ENCODE results near the gene SLC25A3.
"Not testable (repeated sequence)": the region's sequence is repeated elsewhere in the genome, so short reads cannot be mapped to it uniquely, and the experiment has no call there.

The SLC25A3 gene

GRCh38 chr12:98595243-98595988 lies 1.9 kb downstream of the SLC25A3 start:
- peak; percentile 27 for DNase-seq (ENCODE audit: low spot score)

- not testable (repeated sequence) for DNase-seq (ENCODE audit: low spot score)
Measured at GRCh38 chr12:98597313-98597712, 3.8 kb downstream of the SLC25A3 start.

DNA sequence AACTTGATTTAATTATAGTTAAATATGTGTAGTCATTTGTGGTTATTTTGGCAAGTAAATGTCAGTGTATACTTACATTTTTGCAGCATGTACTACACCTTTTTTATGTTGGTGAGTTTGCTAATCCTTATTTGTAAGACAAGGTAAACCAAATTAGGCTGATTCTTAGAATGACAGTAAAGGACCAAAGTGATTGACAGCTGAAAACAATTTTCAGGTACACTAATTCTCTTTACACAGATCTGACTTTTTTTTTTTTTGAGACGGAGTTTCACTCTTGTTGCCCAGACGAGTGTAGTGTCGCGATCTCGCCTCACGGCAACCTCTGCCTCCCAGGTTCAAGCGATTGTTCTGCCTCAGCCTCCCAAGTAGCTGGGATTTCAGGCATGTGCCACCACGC lies 8.4 kb downstream of the SLC25A3 start:
- no peak for DNase-seq (ENCODE audit: low spot score)

- DNase-seq (ENCODE audit: low spot score), result no peak
Measured at GRCh38 chr12:98606359-98606988, 13.0 kb downstream of the SLC25A3 start.

GRCh38 chr12:98610596-98610995 lies 17.1 kb downstream of the SLC25A3 start:
- no peak for DNase-seq (ENCODE audit: low spot score)

GRCh38 chr12:98612696-98613334 lies 19.3 kb downstream of the SLC25A3 start:
- no peak for DNase-seq (ENCODE audit: low spot score)

DNA sequence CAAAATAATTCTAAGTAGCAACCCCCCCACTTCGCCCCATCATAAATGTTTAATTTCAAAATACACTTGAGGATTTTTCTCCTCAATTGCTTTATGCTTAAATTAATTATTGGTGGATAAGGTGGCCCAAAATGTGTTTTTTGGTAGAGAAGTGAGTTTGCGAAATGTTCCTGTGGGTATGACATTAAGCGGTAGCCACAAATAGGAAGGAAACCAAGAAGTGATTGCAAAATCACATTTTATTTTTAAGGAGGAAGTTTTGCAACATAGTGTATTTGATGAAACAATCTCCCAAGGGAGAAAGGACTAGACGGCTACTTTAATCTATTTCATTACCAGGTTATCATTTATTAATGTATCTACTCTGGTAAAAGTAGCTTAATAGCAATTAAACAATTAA lies 25.5 kb downstream of the SLC25A3 start:
- peak; percentile 74 for DNase-seq (ENCODE audit: low spot score)

DNA sequence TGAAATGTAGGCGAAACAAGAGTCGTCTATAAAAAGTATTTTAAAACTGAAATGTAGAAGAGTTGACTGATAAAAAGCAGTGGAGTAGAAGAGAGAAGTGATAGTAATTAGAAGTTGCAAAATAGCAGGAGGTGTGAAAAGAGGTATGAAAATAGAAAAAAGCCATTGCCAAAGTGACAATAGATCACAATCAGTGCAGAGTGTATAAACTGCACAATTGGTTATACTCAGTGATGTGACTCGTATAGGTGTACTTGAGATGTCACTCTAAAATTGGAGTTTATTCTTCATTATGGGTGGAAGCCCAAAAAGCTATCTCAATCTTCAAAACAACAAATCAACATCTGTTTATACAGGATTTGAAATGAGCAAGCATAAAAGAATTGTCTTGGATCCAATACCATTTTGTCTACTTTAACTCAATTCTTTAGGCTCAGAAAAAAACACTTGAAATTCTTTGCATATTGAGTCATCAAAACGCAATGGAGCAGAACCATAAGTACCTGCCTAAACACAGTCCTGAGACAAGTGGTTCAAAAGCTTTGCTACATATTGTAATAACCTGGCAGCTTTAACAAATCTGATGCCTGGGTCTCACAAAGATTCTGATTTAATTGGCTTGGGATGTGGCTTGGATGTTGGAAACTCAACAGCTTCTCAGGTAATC lies 42.3 kb downstream of the SLC25A3 start:
- peak; percentile 33 for DNase-seq (ENCODE audit: low spot score)

DNA sequence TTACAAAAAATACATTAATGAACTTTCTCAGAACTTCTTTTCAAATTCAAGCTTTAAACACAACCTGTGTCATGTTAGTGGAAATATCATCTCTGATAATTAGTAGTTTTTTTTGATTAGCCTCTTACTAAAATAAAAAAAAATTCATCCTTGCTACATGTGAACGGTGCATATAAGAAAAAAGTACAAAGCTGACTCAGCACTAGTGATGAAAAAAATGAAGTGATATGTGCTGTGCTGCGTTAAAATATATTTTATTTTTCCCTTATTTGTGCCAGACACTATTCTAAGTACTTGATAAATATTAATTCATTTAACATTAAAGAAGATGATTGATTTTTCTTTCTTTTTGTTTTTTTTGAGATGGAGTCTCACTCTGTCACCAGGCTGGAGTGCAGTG lies 43.6 kb downstream of the SLC25A3 start:
- no peak for DNase-seq (ENCODE audit: low spot score)

DNA sequence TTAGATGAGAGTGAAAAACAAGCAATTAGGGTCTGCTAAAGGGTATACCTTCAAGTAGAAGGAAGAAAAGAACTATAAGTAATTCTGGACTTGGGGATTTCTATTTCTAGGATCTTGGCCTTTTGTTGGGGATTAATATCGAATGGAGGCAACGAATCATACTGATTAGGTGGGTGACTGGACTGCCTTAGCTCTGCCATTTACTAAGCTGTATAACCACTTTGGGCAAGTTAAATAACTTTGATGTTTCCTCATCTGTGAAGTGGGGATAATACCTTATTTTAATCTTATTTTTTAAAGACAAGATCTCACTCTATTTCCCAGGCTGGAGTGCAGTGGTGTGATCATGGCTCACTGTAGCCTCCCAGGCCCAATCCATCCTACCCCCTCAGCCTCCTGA lies 44.5 kb downstream of the SLC25A3 start:
- no peak for DNase-seq (ENCODE audit: low spot score)

DNA sequence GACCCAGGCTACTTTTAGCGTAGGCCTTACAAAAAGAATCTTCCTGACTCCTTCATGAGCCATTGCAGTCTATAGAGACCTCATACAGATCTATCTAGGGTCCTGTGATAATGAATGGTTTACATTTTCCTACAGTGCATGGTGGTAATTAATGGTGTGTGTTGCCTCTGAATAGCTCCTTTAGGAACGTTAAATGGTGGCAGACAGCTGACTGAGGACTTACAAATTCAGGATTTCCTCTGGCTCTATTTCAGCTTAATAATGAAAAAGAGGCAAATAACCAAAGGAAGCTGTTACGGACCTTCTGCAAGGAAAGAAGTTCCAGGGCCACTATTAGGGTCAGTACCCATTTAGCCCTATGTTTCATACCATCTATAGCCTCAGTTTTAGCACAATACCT lies 46.0 kb downstream of the SLC25A3 start:
- DNase-seq (ENCODE audit: low spot score), result no peak

GRCh38 chr12:98642801-98643200 lies 49.3 kb downstream of the SLC25A3 start:
- DNase-seq (ENCODE audit: low spot score), result not testable (repeated sequence)

GRCh38 chr12:98644433-98644711 lies 50.9 kb downstream of the SLC25A3 start:
- peak; percentile 44 for DNase-seq (ENCODE audit: low spot score)

GRCh38 chr12:98644712-98645571 lies 51.5 kb downstream of the SLC25A3 start, which contains the start of the genes APAF1 and IKBIP:
APAF1 (plus strand) TSS chr12:98645290; CDS start chr12:98648360, 3,070 bp downstream.
IKBIP (minus strand) TSS chr12:98644788; CDS start chr12:98644701, 87 bp downstream.
- DNase-seq (ENCODE audit: low spot score), result peak; percentile 99

GRCh38 chr12:98645572-98646067 lies 52.1 kb downstream of the SLC25A3 start:
- peak; percentile 25 for DNase-seq (ENCODE audit: low spot score)

DNA sequence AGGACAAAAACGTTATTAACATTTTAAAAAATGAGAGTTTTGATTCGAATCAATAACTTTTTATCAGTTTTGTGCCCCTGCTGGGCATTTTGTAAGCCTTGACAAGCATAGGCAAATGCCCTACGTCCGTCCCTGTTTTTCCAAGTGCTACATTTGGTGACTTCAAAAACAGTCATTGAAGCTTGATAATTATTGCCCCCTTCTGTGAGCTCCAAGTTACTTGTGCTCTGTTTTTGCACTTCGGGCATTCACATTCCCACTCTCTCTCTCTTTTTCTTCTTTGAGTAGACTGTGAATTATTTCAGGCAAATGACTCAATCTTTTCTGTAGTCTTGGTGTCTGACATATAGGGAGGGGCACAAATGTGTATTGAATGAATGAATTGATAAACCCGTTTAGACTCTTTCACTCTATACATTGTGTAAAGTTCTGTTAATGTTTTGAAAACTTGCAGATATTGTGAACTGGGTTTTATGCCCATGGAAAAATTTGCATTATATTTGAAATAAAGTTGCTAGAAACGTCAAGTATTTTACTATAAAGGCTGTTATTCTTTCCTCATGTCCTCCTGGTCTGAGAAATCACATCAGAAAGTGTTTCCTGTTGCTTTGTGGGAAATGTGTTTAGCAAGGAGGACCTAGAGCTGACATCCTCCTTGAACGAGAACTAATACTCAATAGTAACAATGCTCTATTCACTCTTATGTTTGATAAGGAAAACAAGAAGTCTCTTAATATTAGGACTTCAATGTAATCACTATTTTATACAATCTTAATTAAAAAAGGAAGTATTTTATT lies 53.0 kb downstream of the SLC25A3 start:
- no peak for DNase-seq (ENCODE audit: low spot score)

DNA sequence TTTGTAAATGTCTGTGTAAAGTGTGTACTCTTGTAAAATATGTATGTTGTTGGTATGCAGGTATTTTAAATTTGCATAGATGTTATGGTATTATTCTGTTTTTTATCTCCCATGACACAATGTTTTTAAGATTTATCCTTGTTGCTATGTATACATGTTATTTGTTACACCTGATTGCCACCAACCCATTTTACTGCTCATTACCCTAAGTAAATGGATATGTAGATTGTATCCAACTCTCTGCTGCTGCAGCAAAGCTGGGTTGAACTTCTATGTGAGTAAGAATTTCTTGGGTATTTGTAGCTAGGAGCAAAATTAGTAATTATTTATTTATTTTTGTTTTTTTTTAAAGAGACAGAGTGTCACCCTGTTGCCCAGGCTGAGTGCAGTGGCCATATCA lies 57.8 kb downstream of the SLC25A3 start:
- no peak for DNase-seq (ENCODE audit: low spot score)

- peak; percentile 57 for DNase-seq (ENCODE audit: low spot score)
Measured at GRCh38 chr12:98653866-98654493, 60.5 kb downstream of the SLC25A3 start.

Measured in AG20443 (cell line).